Measurements from ENCODE around the gene HHIPL1.

Gene HHIPL1

GRCh38 chr14:99676657-99677056 is 31.7 kb downstream of the HHIPL1 start:
- Histone ChIP-seq H3K9me3 (ENCODE audit: insufficient read depth, low read depth, low read length) (no peaks in the 10 kb centered on the region), H3K4me3 (ENCODE audit: low read length, poor library complexity, severe bottlenecking) (no peak overlapping the region), H2AFZ (ENCODE audit: low read length) (no peak overlapping the region), H3K27me3 (ENCODE audit: insufficient read depth, low read length, poor library complexity, severe bottlenecking) (no peaks in the 10 kb centered on the region), H3K9me2 (replicated peaks; ENCODE audit: low read depth, low read length) (no peaks in the 10 kb centered on the region), H3K79me2 (ENCODE audit: insufficient read depth, low read length) (no peaks in the 10 kb centered on the region), H3F3A (ENCODE audit: low read depth) (no peaks in the 10 kb centered on the region), H3K36me3 (ENCODE audit: insufficient read depth, low read length) (no peaks in the 10 kb centered on the region), H4K20me1 (ENCODE audit: insufficient read depth, low read length, poor library complexity, severe bottlenecking) (no peaks in the 10 kb centered on the region), H3K4me1 (ENCODE audit: insufficient read depth, low read length, poor library complexity, severe bottlenecking) (no peaks in the 10 kb centered on the region), H3K9ac (ENCODE audit: low read depth, low read length, poor library complexity, severe bottlenecking) (no peak overlapping the region), H3K4me2 (ENCODE audit: low read depth, low read length, poor library complexity, severe bottlenecking) (no peak overlapping the region)
- TF ChIP-seq CTCF (conservative IDR thresholded peaks at IDR 0.05; ENCODE audit: low read length) (no peak), EZH2phosphoT487 (IDR thresholded peaks at IDR 0.05; ENCODE audit: borderline replicate concordance) (no peak)

- Histone ChIP-seq H3K36me3 (ENCODE audit: insufficient read depth, low read length) (no peaks in the 10 kb centered on the region), H3K27me3 (ENCODE audit: insufficient read depth, low read length, poor library complexity, severe bottlenecking) (no peaks in the 10 kb centered on the region), H2AFZ (ENCODE audit: low read length) (no peak overlapping the region), H3K79me2 (ENCODE audit: insufficient read depth, low read length) (no peaks in the 10 kb centered on the region), H4K20me1 (ENCODE audit: insufficient read depth, low read length, poor library complexity, severe bottlenecking) (no peaks in the 10 kb centered on the region), H3K9ac (ENCODE audit: low read depth, low read length, poor library complexity, severe bottlenecking) (no peak overlapping the region), H3K9me2 (replicated peaks; ENCODE audit: low read depth, low read length) (no peaks in the 10 kb centered on the region), H3K9me3 (ENCODE audit: insufficient read depth, low read depth, low read length) (no peaks in the 10 kb centered on the region), H3K4me2 (ENCODE audit: low read depth, low read length, poor library complexity, severe bottlenecking) (no peak overlapping the region), H3K4me1 (ENCODE audit: insufficient read depth, low read length, poor library complexity, severe bottlenecking) (no peaks in the 10 kb centered on the region), H3K4me3 (ENCODE audit: low read length, poor library complexity, severe bottlenecking) (no peak overlapping the region), H3F3A (ENCODE audit: low read depth) (no peaks in the 10 kb centered on the region)
- TF ChIP-seq EZH2phosphoT487 (IDR thresholded peaks at IDR 0.05; ENCODE audit: borderline replicate concordance) (no peak), CTCF (conservative IDR thresholded peaks at IDR 0.05; ENCODE audit: low read length) (no peak)
Observed at GRCh38 chr14:99677231-99678140, 32.6 kb downstream of the HHIPL1 start.

- Histone ChIP-seq H3K4me2 (ENCODE audit: low read depth, low read length, poor library complexity, severe bottlenecking) (no peak overlapping the region), H3F3A (ENCODE audit: low read depth) (no peaks in the 10 kb centered on the region), H3K4me3 (ENCODE audit: low read length, poor library complexity, severe bottlenecking) (no peak overlapping the region), H3K9me3 (ENCODE audit: insufficient read depth, low read depth, low read length) (no peaks in the 10 kb centered on the region), H3K9me2 (replicated peaks; ENCODE audit: low read depth, low read length) (no peaks in the 10 kb centered on the region), H3K4me1 (ENCODE audit: insufficient read depth, low read length, poor library complexity, severe bottlenecking) (peaks cover 4% of the 10 kb centered on the region), H3K27me3 (ENCODE audit: insufficient read depth, low read length, poor library complexity, severe bottlenecking) (no peaks in the 10 kb centered on the region), H3K36me3 (ENCODE audit: insufficient read depth, low read length) (no peaks in the 10 kb centered on the region), H3K9ac (ENCODE audit: low read depth, low read length, poor library complexity, severe bottlenecking) (no peak overlapping the region), H4K20me1 (ENCODE audit: insufficient read depth, low read length, poor library complexity, severe bottlenecking) (no peaks in the 10 kb centered on the region), H2AFZ (ENCODE audit: low read length) (no peak overlapping the region), H3K79me2 (ENCODE audit: insufficient read depth, low read length) (no peaks in the 10 kb centered on the region)
- TF ChIP-seq EZH2phosphoT487 (IDR thresholded peaks at IDR 0.05; ENCODE audit: borderline replicate concordance) (no peak), CTCF (conservative IDR thresholded peaks at IDR 0.05; ENCODE audit: low read length) (no peak)
Observed at GRCh38 chr14:99678198-99678597, 33.3 kb downstream of the HHIPL1 start.

Data from Loucy (cell line).